Measurements from ENCODE around the gene TBC1D4.

The TBC1D4 gene

GRCh38 chr13:75390229-75390628, 91.7 kb downstream of the TBC1D4 start:
- DNase-seq (ENCODE audit: low read depth): no peak

GRCh38 chr13:75385708-75386083, 96.3 kb downstream of the TBC1D4 start:
- DNase-seq (ENCODE audit: low read depth): no peak

GRCh38 chr13:75384879-75385707, 96.9 kb downstream of the TBC1D4 start:
- DNase-seq (ENCODE audit: low read depth): no peak

GRCh38 chr13:75383064-75383715, 98.8 kb downstream of the TBC1D4 start:
- no peak for DNase-seq (ENCODE audit: low read depth)

GRCh38 chr13:75378301-75378700, 103.7 kb downstream of the TBC1D4 start:
- no peak for DNase-seq (ENCODE audit: low read depth)

GRCh38 chr13:75376792-75377402, 105.1 kb downstream of the TBC1D4 start:
- DNase-seq (ENCODE audit: low read depth): no peak

- DNase-seq (ENCODE audit: low read depth): no peak
Observed at GRCh38 chr13:75375329-75375728, 106.6 kb downstream of the TBC1D4 start.

DNA sequence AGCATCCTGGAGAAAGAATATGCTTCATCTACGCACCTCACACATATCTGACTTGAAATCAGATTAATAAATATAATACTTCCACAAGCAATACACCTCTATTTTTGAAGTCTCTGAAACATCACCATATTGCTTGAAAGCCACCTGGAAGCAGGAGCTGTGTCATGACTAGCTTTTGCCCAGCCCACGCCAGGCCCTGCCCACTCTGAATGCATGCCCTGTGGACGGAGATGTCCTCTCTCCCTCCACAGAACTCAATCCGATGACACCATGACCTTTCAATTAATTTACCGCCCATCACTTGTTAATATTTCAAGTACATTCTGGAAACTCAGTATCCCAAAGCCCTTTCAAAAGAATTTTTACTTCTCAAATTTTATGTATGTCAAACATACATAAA, 108.0 kb downstream of the TBC1D4 start:
- DNase-seq (ENCODE audit: low read depth): no peak

DNA sequence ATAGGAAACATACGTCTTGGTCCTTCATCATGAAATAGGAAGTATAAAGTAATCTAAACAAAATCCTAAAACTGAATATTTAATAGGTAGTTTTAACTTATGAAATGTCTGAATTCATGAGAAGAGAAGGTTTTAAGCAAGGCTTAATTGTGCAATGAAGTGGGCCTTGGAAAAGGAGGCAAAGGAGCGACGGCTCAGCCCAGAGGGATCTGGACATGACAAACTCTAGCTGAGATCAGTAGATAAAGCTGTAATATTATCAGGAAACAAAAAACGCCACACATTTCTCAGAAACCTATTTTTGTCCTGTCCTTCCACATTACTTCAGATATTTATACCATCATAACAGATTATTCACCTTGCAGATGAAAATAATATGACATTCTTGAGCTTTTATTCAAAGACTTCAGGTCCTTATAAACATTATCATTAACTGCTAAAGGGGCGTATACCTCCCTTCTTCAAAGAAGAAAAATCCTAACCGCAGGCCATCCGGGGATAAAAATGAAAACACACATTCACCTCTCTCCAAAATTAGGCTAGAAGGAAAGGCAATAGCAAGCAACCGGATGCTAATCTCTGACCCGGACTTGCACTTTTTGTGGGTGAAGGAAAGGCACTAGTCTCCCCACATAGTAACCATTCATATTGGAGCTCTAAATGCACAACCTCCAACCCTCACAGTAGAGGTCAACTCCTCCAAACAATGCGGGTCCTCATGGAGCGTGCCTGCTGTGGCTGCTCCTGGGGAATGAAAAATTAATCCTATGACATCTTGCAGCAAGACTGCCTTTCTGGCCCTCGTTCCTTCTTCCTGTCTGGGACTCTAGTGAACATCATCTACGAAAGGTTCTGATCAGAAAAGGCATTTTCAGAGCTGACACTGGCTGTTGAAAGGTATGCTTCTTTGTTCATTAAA, 108.8 kb downstream of the TBC1D4 start:
- no peak for DNase-seq (ENCODE audit: low read depth)

GRCh38 chr13:75372517-75372916, 109.5 kb downstream of the TBC1D4 start:
- no peak for DNase-seq (ENCODE audit: low read depth)

DNA sequence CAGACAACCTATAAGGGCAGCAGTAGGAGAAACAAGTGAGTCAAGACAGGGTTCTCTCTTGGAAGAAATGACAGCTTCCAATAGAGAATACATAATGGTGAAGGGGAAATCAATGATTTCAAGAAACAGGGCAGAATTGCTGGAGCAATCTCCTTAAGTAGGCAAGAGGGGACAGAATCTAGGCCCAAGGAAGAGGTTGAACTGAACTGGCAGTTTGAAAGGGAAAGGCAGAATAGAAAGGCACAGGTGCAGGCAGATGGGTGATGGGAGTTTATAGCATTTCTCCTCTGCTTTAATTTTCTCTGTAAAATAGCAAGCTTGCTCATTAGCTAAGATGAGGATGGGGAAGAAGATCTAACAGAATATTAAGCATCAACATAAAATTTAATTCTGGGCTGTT, 110.8 kb downstream of the TBC1D4 start:
- DNase-seq (ENCODE audit: low read depth): no peak

DNA sequence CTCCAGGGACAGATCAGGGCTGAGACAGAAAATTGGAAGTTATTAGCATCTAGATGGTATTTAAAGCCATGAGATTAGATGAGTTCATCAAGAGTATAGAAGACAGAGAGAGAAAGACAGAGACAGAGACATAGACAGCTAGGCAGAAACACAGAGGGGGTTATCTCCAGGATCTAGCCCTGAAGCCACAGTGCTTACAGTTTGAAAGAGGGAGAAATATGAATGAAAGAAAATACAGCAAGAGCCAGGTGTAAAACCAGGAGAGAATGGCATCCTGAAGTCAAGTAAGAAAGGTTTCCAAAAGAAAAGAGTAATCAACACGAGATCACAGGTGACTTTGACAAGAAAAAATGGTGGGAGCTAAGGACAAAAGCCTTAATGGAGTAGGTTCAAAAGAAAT, 111.2 kb downstream of the TBC1D4 start:
- DNase-seq (ENCODE audit: low read depth): no peak

- DNase-seq (ENCODE audit: low read depth): no peak
Observed at GRCh38 chr13:75369981-75370380, 112.0 kb downstream of the TBC1D4 start.

DNA sequence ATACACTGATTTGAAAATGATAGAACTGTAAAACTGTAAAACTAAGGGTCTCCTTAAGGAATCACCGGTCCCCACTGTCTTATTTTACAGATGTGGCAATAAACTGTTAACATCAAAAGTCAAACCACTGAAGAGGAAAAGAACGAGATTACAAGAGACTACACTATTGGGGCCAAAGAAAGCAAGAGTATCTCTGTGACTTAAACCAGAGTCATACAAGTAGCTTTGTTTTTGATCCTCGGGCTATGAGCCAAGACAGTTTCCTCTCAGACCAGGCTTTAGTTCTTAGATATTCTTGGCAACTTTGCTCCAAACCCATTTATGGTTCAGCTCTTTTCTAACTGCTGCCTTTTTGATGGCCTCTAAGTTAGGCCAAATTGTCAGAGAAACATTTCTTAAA, 113.8 kb downstream of the TBC1D4 start:
- DNase-seq (ENCODE audit: low read depth): no peak

GRCh38 chr13:75366380-75367280, 115.3 kb downstream of the TBC1D4 start:
- DNase-seq (ENCODE audit: low read depth): no peak

DNA sequence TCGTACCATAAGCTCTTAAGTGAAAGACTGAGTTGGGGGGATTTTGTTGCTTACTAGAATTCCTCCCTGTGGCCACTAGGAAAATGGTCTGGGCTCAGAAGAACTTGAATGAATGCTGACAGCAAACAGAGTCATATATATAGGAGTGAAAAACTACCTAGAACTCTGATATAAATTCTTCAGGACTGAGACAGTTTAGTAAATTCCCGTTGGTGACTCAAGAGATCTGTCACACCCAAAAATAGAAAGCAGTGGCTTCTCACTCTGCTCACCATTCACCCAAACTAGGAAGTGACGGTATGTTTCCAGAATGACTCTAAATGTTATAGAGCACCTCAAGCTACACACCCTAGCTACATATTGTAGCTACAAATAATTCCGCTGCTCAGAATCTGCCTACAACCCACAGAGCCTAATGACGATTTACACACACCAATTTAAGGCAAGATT, 116.2 kb downstream of the TBC1D4 start:
- DNase-seq (ENCODE audit: low read depth): no peak

GRCh38 chr13:75364131-75364713, 117.7 kb downstream of the TBC1D4 start:
- no peak for DNase-seq (ENCODE audit: low read depth)

- no peak for DNase-seq (ENCODE audit: low read depth)
Observed at GRCh38 chr13:75363371-75363770, 118.6 kb downstream of the TBC1D4 start.

DNA sequence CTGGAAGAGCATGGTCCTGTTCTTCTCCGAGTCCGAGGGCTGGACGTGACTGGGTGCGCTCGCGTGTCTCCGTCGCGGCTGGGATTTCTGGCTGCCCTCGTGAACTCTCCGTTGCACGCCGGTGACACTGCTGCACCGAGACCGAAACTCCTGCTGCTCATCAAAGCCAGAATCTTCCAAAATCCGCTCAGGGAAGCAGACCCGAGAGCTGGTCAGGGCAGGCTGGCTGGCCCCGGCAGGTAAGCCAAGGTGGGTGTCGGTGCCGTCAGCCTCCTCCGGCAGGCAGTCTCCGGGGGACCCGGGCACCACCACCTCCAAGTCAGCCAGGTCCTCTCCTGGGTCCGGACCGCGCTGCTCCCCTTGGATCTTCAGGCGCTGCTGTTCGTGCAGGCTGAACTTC, 119.9 kb downstream of the TBC1D4 start:
- DNase-seq (ENCODE audit: low read depth): no peak

- no peak for DNase-seq (ENCODE audit: low read depth)
Observed at GRCh38 chr13:75360170-75360569, 121.8 kb downstream of the TBC1D4 start.

GRCh38 chr13:75359266-75359665, 122.7 kb downstream of the TBC1D4 start:
- no peak for DNase-seq (ENCODE audit: low read depth)

Measured in activated T-cell treated with anti-CD3 and anti-CD28 coated beads for 24 hours (primary cell).